ENCODE data around the gene ARHGAP22.
A peak's percentile ranks its signal among the peaks of the same experiment; 100 is the strongest.

The ARHGAP22 gene

DNA sequence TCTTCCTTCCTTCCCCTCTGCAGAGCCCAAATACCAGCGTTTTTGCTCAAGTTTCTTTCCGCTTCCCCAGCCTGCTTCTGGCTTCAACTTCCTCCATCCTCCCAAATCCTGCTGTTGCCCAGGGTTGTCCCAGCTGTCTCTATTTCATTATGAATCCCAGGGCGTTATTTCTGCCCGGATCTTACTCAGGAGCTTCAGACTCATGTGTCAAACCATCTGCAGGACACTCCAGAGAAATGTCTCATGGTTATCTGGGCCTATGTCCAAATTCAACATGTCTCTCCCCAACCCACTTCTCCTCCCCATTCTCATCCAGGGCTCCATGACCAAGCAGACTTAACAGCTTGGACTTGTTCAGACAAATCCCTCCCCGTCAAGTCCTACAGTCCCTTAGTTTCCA lies 15.6 kb downstream of the ARHGAP22 start:
- no peak for ATAC-seq
- no peak for DNase-seq
- Mint-ChIP-seq H3K27me3 (peaks cover 2% of the 10 kb centered on the region), H3K9me3 (peaks cover 4% of the 10 kb centered on the region), H3K36me3 (ENCODE audit: low read depth) (peaks cover 2% of the 10 kb centered on the region), H3K4me1 (no peaks in the 10 kb centered on the region), H3K27ac (no peak overlapping the region), H3K4me3 (no peak overlapping the region)

DNA sequence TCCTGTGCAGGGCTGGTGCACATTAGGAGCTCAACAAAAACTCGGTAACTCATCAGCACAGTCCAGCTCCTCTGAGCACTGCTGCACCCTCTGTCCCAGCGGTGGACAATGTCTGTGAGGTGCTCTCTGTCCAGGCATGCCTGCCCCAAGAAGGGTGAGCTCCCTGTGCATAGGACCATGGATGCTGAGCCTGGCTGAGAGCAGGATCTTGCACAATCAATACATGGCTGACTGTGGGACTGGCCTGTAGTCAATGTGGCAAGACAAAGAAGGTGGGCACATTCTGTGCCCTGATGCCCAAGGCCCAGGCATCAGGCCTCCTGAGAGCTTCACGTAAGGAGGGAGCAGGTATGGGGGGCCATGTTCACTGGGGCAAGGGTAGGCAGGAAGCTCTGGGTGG lies 17.1 kb downstream of the ARHGAP22 start:
- Mint-ChIP-seq H3K4me3 (no peak overlapping the region), H3K27me3 (peaks cover 2% of the 10 kb centered on the region), H3K27ac (no peak overlapping the region), H3K36me3 (ENCODE audit: low read depth) (peaks cover 2% of the 10 kb centered on the region), H3K4me1 (no peaks in the 10 kb centered on the region), H3K9me3 (peaks cover 4% of the 10 kb centered on the region)
- ATAC-seq (no peak), DNase-seq (no peak)

DNA sequence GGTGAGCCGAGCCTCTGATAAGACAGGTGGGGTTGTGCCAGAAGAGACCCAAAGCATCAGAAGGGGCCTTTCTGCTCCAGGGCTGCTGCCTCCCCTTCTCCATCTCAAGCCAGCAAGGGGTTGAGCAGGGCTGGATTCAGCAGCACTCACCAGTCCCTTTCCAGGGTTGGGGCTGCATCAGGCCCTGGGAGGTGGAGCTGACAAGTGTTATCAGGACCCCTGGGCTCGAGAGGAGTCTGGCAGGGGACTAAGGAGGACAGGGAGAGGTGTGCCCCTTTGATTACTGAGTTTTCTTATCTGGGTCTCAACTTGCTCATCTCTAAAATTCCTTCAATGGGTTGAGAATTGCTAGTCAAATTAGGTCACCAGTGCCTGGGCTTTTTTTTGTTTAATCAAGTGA lies 17.8 kb downstream of the ARHGAP22 start:
- peaks cover 4% of the 10 kb centered on the region for H3K9me3 Mint-ChIP-seq
- no peak overlapping the region for H3K4me3 Mint-ChIP-seq
- no peak for ATAC-seq
- H3K36me3 Mint-ChIP-seq (ENCODE audit: low read depth), result peaks cover 2% of the 10 kb centered on the region
- DNase-seq, result no peak
- no peak overlapping the region for H3K27ac Mint-ChIP-seq
- no peaks in the 10 kb centered on the region for H3K4me1 Mint-ChIP-seq
- peaks cover 2% of the 10 kb centered on the region for H3K27me3 Mint-ChIP-seq

DNA sequence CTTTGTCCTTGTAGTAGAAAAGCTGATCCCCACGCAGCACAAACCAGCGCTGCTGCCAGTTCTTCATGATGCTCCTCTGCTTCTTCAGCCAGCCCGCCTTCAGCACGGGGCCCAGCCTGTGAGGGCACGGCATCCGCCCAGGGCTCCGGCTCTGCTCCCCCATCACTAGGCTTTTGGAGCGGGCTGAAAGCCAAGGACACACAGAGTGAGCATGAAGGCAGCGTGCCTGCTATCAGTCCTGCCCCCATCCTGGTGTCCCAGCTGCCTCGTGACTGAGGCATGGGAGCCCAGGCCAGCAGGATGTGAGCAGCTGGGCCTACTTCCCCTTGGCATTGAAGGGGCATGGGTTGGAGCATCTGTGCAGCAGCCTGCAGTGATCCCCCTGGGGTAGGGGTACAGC lies 21.9 kb downstream of the ARHGAP22 start:
- ATAC-seq (no peak), DNase-seq (no peak)
- peaks cover 7% of the 10 kb centered on the region for H3K27me3 Mint-ChIP-seq
- H3K9me3 Mint-ChIP-seq, result peaks cover 4% of the 10 kb centered on the region
- H3K36me3 Mint-ChIP-seq (ENCODE audit: low read depth), result peaks cover 2% of the 10 kb centered on the region
- H3K4me3 Mint-ChIP-seq, result no peak overlapping the region
- H3K4me1 Mint-ChIP-seq, result peaks cover 9% of the 10 kb centered on the region
- H3K27ac Mint-ChIP-seq, result no peak overlapping the region

DNA sequence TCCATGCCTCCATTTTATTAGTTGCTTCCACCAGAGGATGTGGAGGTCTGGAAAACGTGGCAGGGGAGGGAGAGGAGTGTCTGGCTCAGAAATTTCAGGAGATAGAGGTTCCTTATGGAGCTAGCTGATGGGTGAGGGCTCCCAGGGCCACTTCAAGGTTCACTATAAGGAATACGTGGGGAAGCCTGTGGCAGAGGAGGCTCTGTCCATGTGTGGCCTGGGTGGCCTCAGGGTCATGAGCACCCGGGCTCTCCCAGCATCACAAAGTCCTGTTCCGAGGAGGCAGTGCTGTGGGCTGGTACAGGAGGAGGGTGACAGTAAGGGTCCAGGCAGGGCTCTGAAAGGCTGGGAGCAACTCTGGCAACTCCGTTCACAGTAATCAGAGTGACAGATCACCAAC lies 24.6 kb downstream of the ARHGAP22 start:
- Mint-ChIP-seq H3K36me3 (ENCODE audit: low read depth) (no peaks in the 10 kb centered on the region), H3K27ac (no peak overlapping the region), H3K4me3 (no peak overlapping the region), H3K27me3 (peaks cover 10% of the 10 kb centered on the region), H3K4me1 (peaks cover 12% of the 10 kb centered on the region), H3K9me3 (peaks cover 2% of the 10 kb centered on the region)
- no peak for ATAC-seq
- DNase-seq, result no peak

DNA sequence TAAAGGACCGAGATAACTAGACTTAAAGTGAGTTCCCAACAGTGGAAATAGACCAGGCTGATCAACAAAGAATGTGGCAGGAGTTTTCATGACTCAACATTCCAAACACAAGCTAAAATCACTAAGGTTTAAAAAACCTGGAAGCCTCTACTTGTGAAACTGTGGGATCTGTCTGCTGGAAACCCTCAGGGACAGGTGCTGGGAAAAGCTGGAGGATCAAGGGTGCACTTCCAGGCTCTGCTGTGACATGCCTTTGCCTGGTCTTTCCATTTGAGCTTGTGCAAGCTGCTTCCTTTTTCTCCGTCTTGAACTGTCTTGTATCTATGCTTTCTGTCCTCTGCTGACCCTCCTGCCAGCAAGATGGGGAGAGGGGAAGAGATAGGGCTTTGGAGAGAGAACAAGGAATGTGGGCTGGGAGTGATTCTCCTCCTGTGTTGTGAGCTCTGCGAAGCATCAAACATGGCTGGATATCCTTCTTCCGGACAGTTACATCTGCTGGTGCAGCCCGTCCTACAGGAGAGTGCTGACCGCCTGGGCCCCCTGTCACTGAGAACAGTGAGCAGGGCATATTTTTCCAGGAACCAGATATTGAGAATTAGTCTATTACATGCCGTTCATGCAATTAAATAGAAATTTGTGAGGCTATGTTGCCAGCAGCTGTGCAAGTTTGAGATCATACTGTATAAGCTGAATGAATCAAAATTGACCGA lies 25.5 kb downstream of the ARHGAP22 start:
- Mint-ChIP-seq H3K27me3 (peaks cover 10% of the 10 kb centered on the region), H3K36me3 (ENCODE audit: low read depth) (no peaks in the 10 kb centered on the region), H3K9me3 (no peaks in the 10 kb centered on the region), H3K27ac (no peak overlapping the region), H3K4me3 (no peak overlapping the region), H3K4me1 (peaks cover 12% of the 10 kb centered on the region)
- DNase-seq, result no peak
- no peak for ATAC-seq

DNA sequence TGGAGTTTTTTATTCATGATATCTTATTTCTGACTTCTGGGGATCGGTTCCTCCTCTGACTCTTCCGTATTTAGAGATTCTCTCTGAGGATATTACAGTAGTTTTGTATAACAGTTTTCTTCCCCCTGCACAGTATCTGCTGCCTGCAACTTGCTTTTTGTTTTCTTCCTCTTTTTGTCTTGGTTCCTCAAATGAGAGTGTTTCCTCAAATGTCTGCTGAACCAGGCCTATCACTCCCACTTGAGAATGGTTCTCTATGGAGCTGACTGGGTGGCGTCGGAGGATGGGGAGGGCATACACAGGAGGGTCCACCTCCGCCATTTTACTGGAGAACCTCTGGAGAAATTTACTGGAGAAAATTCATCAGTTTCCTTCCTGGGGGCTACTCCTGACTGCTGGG lies 27.7 kb downstream of the ARHGAP22 start:
- DNase-seq (no peak), ATAC-seq (no peak)
- Mint-ChIP-seq H3K36me3 (ENCODE audit: low read depth) (no peaks in the 10 kb centered on the region), H3K4me3 (no peak overlapping the region), H3K27me3 (peaks cover 10% of the 10 kb centered on the region), H3K27ac (no peak overlapping the region), H3K4me1 (peaks cover 14% of the 10 kb centered on the region), H3K9me3 (no peaks in the 10 kb centered on the region)

DNA sequence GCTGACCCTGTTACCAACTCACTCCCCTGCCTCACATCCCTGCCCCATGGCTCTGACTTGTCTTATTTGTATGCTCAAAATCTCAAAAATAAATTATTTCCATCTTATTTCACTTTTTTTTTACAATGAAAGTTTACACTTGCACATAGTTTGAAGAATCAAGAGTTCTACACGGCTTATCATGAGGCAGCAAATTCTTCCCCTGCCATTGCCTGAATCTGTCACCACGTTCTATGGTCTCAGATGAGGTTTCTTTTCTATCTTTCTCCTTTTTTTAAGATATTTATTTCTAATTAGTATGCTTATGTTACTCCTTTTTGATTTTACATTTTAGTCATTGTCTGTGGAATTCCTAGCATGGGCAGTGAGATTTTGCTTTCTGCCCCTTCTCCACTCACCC lies 28.4 kb downstream of the ARHGAP22 start:
- Mint-ChIP-seq H3K4me1 (peaks cover 14% of the 10 kb centered on the region), H3K36me3 (ENCODE audit: low read depth) (no peaks in the 10 kb centered on the region), H3K27me3 (peaks cover 10% of the 10 kb centered on the region), H3K27ac (no peak overlapping the region), H3K4me3 (no peak overlapping the region), H3K9me3 (no peaks in the 10 kb centered on the region)
- ATAC-seq (no peak), DNase-seq (no peak)

DNA sequence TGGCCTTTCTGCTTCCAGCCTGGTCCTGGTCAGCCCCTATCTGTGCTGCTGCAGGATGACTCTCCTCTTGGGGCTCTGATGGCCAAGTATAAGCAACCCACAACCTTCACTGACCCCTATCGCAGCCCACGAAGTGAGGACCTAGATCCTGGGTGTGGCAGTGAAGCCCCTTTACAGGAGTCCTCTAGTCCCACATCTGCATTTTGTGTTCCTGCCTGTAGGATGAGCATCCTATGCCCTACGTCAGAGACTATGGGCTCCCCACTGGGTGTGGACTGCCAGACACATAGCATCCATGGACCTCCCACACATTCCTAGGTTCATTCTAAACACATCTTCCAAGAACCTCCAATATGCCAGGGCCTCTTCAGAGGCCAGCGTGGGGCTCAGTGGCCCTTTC lies 29.0 kb downstream of the ARHGAP22 start:
- peaks cover 14% of the 10 kb centered on the region for H3K4me1 Mint-ChIP-seq
- H3K9me3 Mint-ChIP-seq, result no peaks in the 10 kb centered on the region
- H3K36me3 Mint-ChIP-seq (ENCODE audit: low read depth), result no peaks in the 10 kb centered on the region
- no peak for DNase-seq
- ATAC-seq, result no peak
- no peak overlapping the region for H3K27ac Mint-ChIP-seq
- no peak overlapping the region for H3K4me3 Mint-ChIP-seq
- H3K27me3 Mint-ChIP-seq, result peaks cover 10% of the 10 kb centered on the region

DNA sequence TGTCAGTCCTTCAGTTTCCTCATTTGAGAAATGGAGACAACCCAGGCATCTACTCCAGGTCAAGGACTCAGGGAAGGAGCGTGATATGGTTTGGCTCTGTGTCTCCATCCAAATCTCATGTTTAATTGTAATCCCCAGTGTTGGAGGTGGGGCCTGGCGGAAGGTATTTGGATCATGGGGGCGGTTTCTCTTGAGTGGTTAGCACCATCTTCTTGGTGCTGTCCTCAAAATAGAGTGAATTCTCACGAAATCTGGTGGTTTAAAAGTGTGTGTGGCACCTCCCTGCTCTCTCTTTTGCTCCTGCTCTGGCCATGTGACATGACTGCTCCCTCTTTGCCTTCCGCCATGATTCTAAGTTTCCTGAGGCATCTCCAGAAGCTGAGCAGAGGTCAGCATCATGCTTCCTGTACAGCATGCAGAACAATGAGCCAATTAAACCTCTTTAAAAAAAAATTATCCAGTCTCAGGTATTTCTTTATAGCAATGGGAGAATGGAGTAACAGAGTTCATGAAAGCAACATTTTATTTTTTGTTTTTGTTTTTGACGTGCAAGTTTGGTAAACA lies 30.0 kb downstream of the ARHGAP22 start:
- peaks cover 14% of the 10 kb centered on the region for H3K4me1 Mint-ChIP-seq
- DNase-seq (no peak), ATAC-seq (no peak)
- H3K36me3 Mint-ChIP-seq (ENCODE audit: low read depth), result no peaks in the 10 kb centered on the region
- no peak overlapping the region for H3K27ac Mint-ChIP-seq
- H3K9me3 Mint-ChIP-seq, result no peaks in the 10 kb centered on the region
- H3K4me3 Mint-ChIP-seq, result no peak overlapping the region
- H3K27me3 Mint-ChIP-seq, result peaks cover 6% of the 10 kb centered on the region

DNA sequence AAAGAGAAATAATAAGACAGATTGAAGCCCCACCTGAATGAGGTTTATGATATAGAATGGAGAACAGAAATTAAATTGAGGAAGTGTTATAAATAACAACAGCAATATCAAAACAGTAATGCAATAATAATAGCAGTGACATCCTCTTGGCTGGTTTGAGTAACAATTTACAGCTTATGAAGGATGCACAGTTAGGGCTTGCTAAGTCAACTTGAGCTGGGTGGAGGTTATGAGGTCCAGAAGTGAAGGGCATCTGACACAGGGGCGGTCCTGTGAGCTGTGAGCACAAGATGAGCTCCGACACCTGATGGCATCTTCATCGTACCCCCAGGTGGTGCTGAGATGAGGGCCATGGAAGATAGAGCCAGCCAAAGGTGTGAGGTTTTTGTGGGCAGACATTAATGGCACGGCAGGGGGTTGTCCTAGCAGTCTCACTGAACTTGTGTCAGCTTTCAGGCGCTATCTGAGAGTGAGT lies 30.5 kb downstream of the ARHGAP22 start:
- Mint-ChIP-seq H3K4me1 (peaks cover 14% of the 10 kb centered on the region), H3K27ac (peak overlapping the region; percentile 49), H3K9me3 (no peaks in the 10 kb centered on the region), H3K4me3 (no peak overlapping the region), H3K36me3 (ENCODE audit: low read depth) (no peaks in the 10 kb centered on the region), H3K27me3 (peaks cover 6% of the 10 kb centered on the region)
- DNase-seq, result no peak
- peak; percentile 34 for ATAC-seq

DNA sequence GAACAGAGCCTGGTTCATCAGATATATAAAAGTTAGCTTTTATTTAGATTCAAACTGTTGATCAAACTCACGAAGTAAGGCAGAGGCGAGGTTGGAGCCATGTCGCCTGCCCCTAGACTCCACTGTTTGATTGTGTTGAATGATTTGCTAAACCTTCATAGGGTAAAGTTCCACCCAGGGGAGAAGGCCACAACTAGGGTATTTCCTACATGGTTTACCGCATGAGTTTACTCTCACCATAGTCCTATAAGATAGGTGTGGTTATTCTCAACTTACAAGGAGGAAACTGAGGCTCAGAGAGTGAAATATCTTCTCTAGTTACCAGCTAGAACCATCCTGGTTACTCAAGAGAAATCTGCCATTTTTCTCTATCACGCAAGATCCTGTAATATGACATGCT lies 31.8 kb downstream of the ARHGAP22 start:
- DNase-seq (no peak), ATAC-seq (no peak)
- H3K36me3 Mint-ChIP-seq (ENCODE audit: low read depth), result no peaks in the 10 kb centered on the region
- no peak overlapping the region for H3K27ac Mint-ChIP-seq
- peaks cover 5% of the 10 kb centered on the region for H3K4me1 Mint-ChIP-seq
- peaks cover 3% of the 10 kb centered on the region for H3K27me3 Mint-ChIP-seq
- H3K9me3 Mint-ChIP-seq, result no peaks in the 10 kb centered on the region
- H3K4me3 Mint-ChIP-seq, result no peak overlapping the region

DNA sequence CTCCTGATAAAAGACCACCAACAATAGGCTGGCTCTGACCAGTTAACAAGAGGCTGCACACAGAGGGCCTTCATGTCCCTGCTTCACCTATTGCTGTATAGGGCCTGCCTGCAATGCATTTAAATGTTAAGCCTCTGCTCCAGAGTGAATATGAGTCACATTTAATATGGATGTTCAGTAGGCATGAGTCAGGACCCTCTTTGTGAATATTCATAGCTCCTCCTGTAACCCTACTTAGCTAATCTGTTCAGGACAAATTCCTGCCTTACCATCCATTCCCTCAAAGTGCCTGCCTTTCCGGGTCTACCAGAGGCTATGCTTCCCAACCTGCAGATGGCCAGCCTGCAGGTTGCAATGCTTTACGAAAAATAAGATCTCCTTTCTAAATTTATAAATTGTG lies 32.5 kb downstream of the ARHGAP22 start:
- Mint-ChIP-seq H3K27ac (no peak overlapping the region), H3K9me3 (no peaks in the 10 kb centered on the region), H3K27me3 (peaks cover 3% of the 10 kb centered on the region), H3K36me3 (ENCODE audit: low read depth) (no peaks in the 10 kb centered on the region), H3K4me1 (peaks cover 5% of the 10 kb centered on the region), H3K4me3 (no peak overlapping the region)
- DNase-seq (no peak), ATAC-seq (no peak)

DNA sequence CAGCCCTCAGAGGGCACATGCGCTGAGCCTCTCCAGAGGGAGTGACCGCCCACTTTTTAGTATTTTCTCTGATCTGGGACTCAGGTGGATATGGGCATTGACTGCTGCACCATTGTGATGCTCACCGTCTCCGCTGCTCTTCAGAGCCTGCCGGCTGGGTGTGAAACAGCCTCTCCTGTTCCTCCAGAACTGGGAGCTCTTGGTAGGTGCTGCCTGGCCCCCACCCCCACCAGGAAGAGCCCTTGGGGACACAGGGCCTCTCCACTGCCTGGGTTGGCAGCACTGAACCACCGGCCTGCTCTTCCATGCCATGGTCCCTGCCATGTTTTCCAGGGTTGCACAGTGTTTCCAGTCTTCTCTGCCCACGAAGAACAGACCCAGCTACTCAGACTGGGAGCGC lies 36.3 kb downstream of the ARHGAP22 start:
- Mint-ChIP-seq H3K9me3 (no peaks in the 10 kb centered on the region), H3K27ac (no peak overlapping the region), H3K36me3 (ENCODE audit: low read depth) (no peaks in the 10 kb centered on the region), H3K27me3 (no peaks in the 10 kb centered on the region), H3K4me3 (no peak overlapping the region), H3K4me1 (peaks cover 2% of the 10 kb centered on the region)
- ATAC-seq (no peak), DNase-seq (no peak)

DNA sequence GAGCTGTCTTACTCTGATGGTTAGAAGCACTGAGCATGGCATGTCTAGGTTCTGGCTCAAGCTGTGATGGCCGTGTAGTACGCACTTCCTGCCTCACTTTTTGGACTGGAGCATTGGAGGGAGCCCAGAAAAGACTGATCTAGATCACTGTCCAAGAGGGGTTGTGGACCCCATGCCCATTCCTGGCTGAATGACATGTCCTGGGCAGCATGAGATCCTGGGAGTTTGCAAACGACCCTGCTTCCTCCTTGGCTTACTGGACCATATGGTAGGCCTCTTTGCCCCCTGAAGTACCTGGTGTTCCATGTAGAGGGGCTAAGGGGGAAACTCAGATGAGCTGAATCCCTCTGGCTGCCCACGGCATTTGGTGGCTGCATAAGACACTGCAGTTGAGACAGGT lies 36.7 kb downstream of the ARHGAP22 start:
- ATAC-seq, result no peak
- Mint-ChIP-seq H3K9me3 (no peaks in the 10 kb centered on the region), H3K4me3 (no peak overlapping the region), H3K27ac (no peak overlapping the region), H3K36me3 (ENCODE audit: low read depth) (no peaks in the 10 kb centered on the region), H3K27me3 (no peaks in the 10 kb centered on the region), H3K4me1 (peaks cover 2% of the 10 kb centered on the region)
- DNase-seq, result no peak

Measured in activated naive CD8-positive, alpha-beta T cell treated with anti-CD3 and anti-CD28 coated beads, Interleukin-2, amount 50 U/mL, for 24 hours (primary cell).